HEK293 (cell line): ENCODE measurements around the gene RASAL2.

Experiments used
- CTCF ChIA-PET: fragments of 350-600 bp; formaldehyde crosslinking; extraction: SDS; loops from one replicate; lab custom pipeline; 2021; ENCODE audit warnings: antibody characterized with exemption; lab: Yijun Ruan, JAX
- POLR2A ChIA-PET: fragments of 300-600 bp; formaldehyde crosslinking; extraction: SDS; loops from one replicate; lab custom pipeline; 2020; ENCODE audit warnings: antibody characterized with exemption, inconsistent platforms; lab: Yijun Ruan, JAX
- H3K27ac ChIP-seq: fragments of 200-500 bp; sonication (Bioruptor generic); 2 replicates; pipeline ENCODE4 v1.5.1; 2014; ENCODE audit warnings: low read depth, low read length, control low read depth, inconsistent platforms; ENCODE audit errors: extremely low read depth
- H3K36me3 ChIP-seq, 2 experiments: fragments of 200-500 bp in 1 of 2; sonication (Bioruptor generic) in 1 of 2; 1 replicate in 1 of 2; 2 replicates in 1 of 2; pipeline ENCODE4 v1.5.1; 2014 to 2017; ENCODE audit warnings: inconsistent platforms in 2 of 2, low read length in 2 of 2; ENCODE audit not compliant: control insufficient read depth in 2 of 2, insufficient read depth in 1 of 2
- H3K4me1 ChIP-seq: fragments of 200-500 bp; sonication (Bioruptor generic); 2 replicates; pipeline ENCODE4 v1.5.1; 2014; ENCODE audit warnings: mild to moderate bottlenecking, low read length, inconsistent platforms; ENCODE audit not compliant: control insufficient read depth, insufficient read depth
- H3K4me3 ChIP-seq: 2 replicates; pipeline ENCODE4 v1.5.1; 2011; ENCODE audit warnings: low read depth, mild to moderate bottlenecking, control low read depth, low read length, moderate library complexity
- H3K9me3 ChIP-seq: fragments of 200-500 bp; sonication (Bioruptor generic); 2 replicates; pipeline ENCODE4 v1.5.1; 2014; ENCODE audit warnings: low read depth, low read length, inconsistent platforms; ENCODE audit not compliant: control insufficient read depth, insufficient read depth
- BCL11B ChIP-seq: fragments of 450-650 bp; formaldehyde crosslinking; IDR thresholded peaks from 2 replicates; pipeline ENCODE4 v1.5.1; 2016; ENCODE audit warnings: low read depth, missing biosample characterization, missing genetic modification characterization
- GLI2 ChIP-seq: fragments of 450-650 bp; formaldehyde crosslinking; IDR thresholded peaks from 2 replicates; pipeline ENCODE4; 2017; ENCODE audit warnings: missing biosample characterization, missing genetic modification characterization, low read depth, borderline replicate concordance
- IKZF3 ChIP-seq: fragments of 450-650 bp; IDR thresholded peaks from 2 replicates; pipeline ENCODE4 v1.5.0; 2018; ENCODE audit warnings: missing biosample characterization, mild to moderate bottlenecking, missing genetic modification characterization, moderate library complexity
- SP3 ChIP-seq: fragments of 450-650 bp; formaldehyde crosslinking; IDR thresholded peaks from 2 replicates; pipeline ENCODE4 v1.5.1; 2016; ENCODE audit warnings: missing biosample characterization, missing genetic modification characterization
- YY1 ChIP-seq: fragments of 450-650 bp; formaldehyde crosslinking; IDR thresholded peaks from 2 replicates; pipeline ENCODE4 v1.5.1; 2018; ENCODE audit warnings: missing biosample characterization, missing genetic modification characterization
- ZIC2 ChIP-seq: fragments of 450-650 bp; formaldehyde crosslinking; IDR thresholded peaks from 2 replicates; pipeline ENCODE4 v1.5.1; 2016; ENCODE audit warnings: missing biosample characterization, missing genetic modification characterization
- ZNF10 ChIP-seq: fragments of 450-650 bp; formaldehyde crosslinking; IDR thresholded peaks from 2 replicates; pipeline ENCODE4 v1.5.1; 2017; ENCODE audit warnings: missing biosample characterization, missing genetic modification characterization
- ZNF133 ChIP-seq: fragments of 450-650 bp; formaldehyde crosslinking; IDR thresholded peaks from 2 replicates; pipeline ENCODE4 v1.5.1; 2016; ENCODE audit warnings: missing biosample characterization, missing genetic modification characterization
- ZNF155 ChIP-seq: fragments of 450-650 bp; formaldehyde crosslinking; IDR thresholded peaks from 2 replicates; pipeline ENCODE4 v1.5.1; 2016; ENCODE audit warnings: missing biosample characterization, missing genetic modification characterization
- ZNF157 ChIP-seq: fragments of 450-650 bp; formaldehyde crosslinking; IDR thresholded peaks from 2 replicates; pipeline ENCODE4 v1.5.1; 2016; ENCODE audit warnings: missing biosample characterization, missing genetic modification characterization
- ZNF169 ChIP-seq: fragments of 450-650 bp; formaldehyde crosslinking; IDR thresholded peaks from 2 replicates; pipeline ENCODE4 v1.5.1; 2016; ENCODE audit warnings: missing biosample characterization, missing genetic modification characterization
- ZNF2 ChIP-seq: fragments of 450-650 bp; formaldehyde crosslinking; IDR thresholded peaks from 2 replicates; pipeline ENCODE4 v1.5.1; 2016; ENCODE audit warnings: missing biosample characterization, missing genetic modification characterization
- ZNF23 ChIP-seq: fragments of 450-650 bp; formaldehyde crosslinking; IDR thresholded peaks from 2 replicates; pipeline ENCODE4 v1.5.1; 2016; ENCODE audit warnings: missing biosample characterization, missing genetic modification characterization, borderline replicate concordance
- ZNF324 ChIP-seq: fragments of 450-650 bp; formaldehyde crosslinking; IDR thresholded peaks from 2 replicates; pipeline ENCODE4 v1.5.1; 2016; ENCODE audit warnings: missing biosample characterization, missing genetic modification characterization
- ZNF404 ChIP-seq: fragments of 450-650 bp; formaldehyde crosslinking; IDR thresholded peaks from 2 replicates; pipeline ENCODE4 v1.5.1; 2017; ENCODE audit warnings: missing biosample characterization, missing genetic modification characterization
- ZNF423 ChIP-seq: fragments of 450-650 bp; formaldehyde crosslinking; IDR thresholded peaks from 2 replicates; pipeline ENCODE4 v1.5.1; 2016; ENCODE audit warnings: missing biosample characterization, missing genetic modification characterization
- ZNF529 ChIP-seq: fragments of 450-650 bp; formaldehyde crosslinking; IDR thresholded peaks from 2 replicates; pipeline ENCODE4 v1.5.1; 2017; ENCODE audit warnings: missing genetic modification characterization, missing biosample characterization; ENCODE audit not compliant: insufficient replicate concordance
- ZNF558 ChIP-seq: fragments of 450-650 bp; formaldehyde crosslinking; IDR thresholded peaks from 2 replicates; pipeline ENCODE4 v1.5.1; 2016; ENCODE audit warnings: missing biosample characterization, missing genetic modification characterization
- ZNF677 ChIP-seq: fragments of 450-650 bp; IDR thresholded peaks from 2 replicates; pipeline ENCODE4 v1.5.0; 2018; ENCODE audit warnings: missing biosample characterization, mild to moderate bottlenecking, missing genetic modification characterization, moderate library complexity
- ZNF768 ChIP-seq: fragments of 450-650 bp; formaldehyde crosslinking; IDR thresholded peaks from 2 replicates; pipeline ENCODE4 v1.5.1; 2018; ENCODE audit warnings: missing biosample characterization, mild to moderate bottlenecking, missing genetic modification characterization
- ZSCAN16 ChIP-seq: fragments of 450-650 bp; formaldehyde crosslinking; IDR thresholded peaks from 2 replicates; pipeline ENCODE4 v1.5.1; 2016; ENCODE audit warnings: missing biosample characterization, missing genetic modification characterization
- TF ChIP-seq, protein P1 (sequence below): fragments of 450-650 bp; formaldehyde crosslinking; IDR thresholded peaks from 2 replicates; pipeline ENCODE4 v1.5.1; 2016; ENCODE audit warnings: missing biosample characterization, missing genetic modification characterization
- TF ChIP-seq, protein P2 (sequence below): fragments of 450-650 bp; IDR thresholded peaks from 2 replicates; pipeline ENCODE4 v1.5.1; 2018; ENCODE audit warnings: missing biosample characterization, mild to moderate bottlenecking, missing genetic modification characterization
- TF ChIP-seq, protein P3 (sequence below): fragments of 450-650 bp; formaldehyde crosslinking; IDR thresholded peaks from 2 replicates; pipeline ENCODE4 v1.5.1; 2016; ENCODE audit warnings: missing biosample characterization, missing genetic modification characterization

RASAL2 gene

DNA sequence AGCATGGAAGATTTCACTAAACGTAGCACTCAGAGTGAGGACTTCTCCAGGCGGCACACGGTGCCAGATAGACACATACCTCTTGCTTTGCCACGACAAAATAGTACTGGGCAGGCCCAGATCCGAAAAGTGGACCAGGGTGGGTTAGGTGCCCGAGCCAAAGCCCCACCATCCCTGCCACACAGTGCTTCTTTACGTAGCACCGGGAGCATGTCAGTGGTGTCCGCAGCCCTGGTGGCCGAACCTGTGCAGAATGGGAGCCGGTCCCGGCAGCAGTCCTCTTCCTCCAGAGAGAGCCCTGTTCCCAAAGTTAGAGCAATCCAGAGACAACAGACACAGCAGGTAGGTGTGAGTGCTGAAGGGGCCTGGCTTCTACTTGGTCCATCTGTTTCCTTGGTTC lies 364.3 kb downstream of the RASAL2 start:
- no peak for TF ChIP-seq GLI2
- TF ChIP-seq ZNF529 (tag by site-specific recombination): no peak
- TF ChIP-seq ZNF23 (tag by site-specific recombination): no peak
- TF ChIP-seq ZNF2 (tag by site-specific recombination): no peak
- no peak for TF ChIP-seq IKZF3 (tag by site-specific recombination)
- no peak for TF ChIP-seq ZNF558 (tag by site-specific recombination)
- no peak overlapping the region for H3K27ac ChIP-seq
- no peaks in the 10 kb centered on the region for H3K9me3 ChIP-seq
- no peak overlapping the region for H3K4me3 ChIP-seq
- peaks cover 3 to 12% of the 10 kb centered on the region in 2 experiments; a peak in 2 of 3 replicates for H3K36me3 ChIP-seq
- no peaks in the 10 kb centered on the region for H3K4me1 ChIP-seq
- POLR2A ChIA-PET: no interaction called here
- CTCF ChIA-PET: interaction anchor here (0.6 kb wide), 2 partner anchors 44 to 46 kb away, joined by 3 to 5 read pairs; no protein-coding TSS in a partner anchor

DNA sequence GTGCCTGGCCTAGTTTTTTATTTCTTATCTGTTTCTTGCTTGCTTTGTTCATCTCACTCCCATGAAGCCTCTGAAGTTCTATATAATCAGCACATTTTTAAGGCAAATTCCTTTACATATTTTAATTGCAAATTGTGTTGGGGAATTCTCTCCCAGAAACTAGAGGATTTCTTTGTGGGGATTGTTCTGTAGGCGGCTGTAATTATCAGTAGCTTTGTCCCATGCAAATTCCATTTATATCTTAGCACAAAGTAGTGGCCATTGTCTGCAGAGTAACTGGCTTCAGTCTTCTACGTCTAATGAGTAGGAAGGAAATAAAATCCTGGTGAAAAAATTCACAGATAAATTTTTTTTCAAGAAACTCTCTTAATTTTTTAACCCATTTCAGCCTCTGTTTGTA lies 367.2 kb downstream of the RASAL2 start:
- Histone ChIP-seq H3K36me3 (peaks cover 0 to 14% of the 10 kb centered on the region in 2 experiments; a peak in 1 of 3 replicates), H3K9me3 (no peaks in the 10 kb centered on the region), H3K27ac (no peak overlapping the region), H3K4me1 (no peaks in the 10 kb centered on the region), H3K4me3 (no peak overlapping the region)
- POLR2A ChIA-PET: no interaction called here
- CTCF ChIA-PET: interaction anchor here (0.7 kb wide), 1 partner anchor 89 kb away, joined by 4 read pairs; no protein-coding TSS in a partner anchor
- no peak for TF ChIP-seq ZNF157 (tag by site-specific recombination)
- TF ChIP-seq YY1 (tag by site-specific recombination): no peak
- no peak for TF ChIP-seq ZNF677
- TF ChIP-seq ZNF10 (tag by site-specific recombination): no peak

DNA sequence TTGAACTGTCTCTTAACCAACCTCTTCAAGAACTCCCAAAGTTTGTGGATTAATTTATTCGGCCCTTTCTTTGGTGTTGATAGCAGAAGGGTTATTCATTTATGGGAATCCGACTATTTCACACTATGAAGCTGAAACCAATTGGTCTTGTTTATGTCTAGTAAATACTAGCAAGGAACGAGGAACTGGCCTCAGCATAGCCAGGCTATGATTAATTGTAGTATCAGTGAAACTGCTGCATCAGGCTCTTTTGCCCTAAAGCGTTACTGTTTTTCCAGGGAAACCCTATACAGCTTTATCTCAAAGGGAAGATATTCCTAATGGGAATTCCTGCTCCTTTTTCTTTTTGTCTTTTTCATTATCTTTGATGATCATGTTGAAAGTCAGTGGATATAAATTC lies 367.8 kb downstream of the RASAL2 start:
- Histone ChIP-seq H3K9me3 (no peaks in the 10 kb centered on the region), H3K4me3 (no peak overlapping the region), H3K36me3 (peaks cover 0 to 20% of the 10 kb centered on the region in 2 experiments; a peak in 1 of 3 replicates), H3K4me1 (no peaks in the 10 kb centered on the region), H3K27ac (no peak overlapping the region)
- ChIA-PET POLR2A (no interaction called here), CTCF (interaction anchor here (1.1 kb wide), 1 partner anchor 40 kb away, joined by 3 read pairs; no protein-coding TSS in a partner anchor)
- TF ChIP-seq, protein P1, sequence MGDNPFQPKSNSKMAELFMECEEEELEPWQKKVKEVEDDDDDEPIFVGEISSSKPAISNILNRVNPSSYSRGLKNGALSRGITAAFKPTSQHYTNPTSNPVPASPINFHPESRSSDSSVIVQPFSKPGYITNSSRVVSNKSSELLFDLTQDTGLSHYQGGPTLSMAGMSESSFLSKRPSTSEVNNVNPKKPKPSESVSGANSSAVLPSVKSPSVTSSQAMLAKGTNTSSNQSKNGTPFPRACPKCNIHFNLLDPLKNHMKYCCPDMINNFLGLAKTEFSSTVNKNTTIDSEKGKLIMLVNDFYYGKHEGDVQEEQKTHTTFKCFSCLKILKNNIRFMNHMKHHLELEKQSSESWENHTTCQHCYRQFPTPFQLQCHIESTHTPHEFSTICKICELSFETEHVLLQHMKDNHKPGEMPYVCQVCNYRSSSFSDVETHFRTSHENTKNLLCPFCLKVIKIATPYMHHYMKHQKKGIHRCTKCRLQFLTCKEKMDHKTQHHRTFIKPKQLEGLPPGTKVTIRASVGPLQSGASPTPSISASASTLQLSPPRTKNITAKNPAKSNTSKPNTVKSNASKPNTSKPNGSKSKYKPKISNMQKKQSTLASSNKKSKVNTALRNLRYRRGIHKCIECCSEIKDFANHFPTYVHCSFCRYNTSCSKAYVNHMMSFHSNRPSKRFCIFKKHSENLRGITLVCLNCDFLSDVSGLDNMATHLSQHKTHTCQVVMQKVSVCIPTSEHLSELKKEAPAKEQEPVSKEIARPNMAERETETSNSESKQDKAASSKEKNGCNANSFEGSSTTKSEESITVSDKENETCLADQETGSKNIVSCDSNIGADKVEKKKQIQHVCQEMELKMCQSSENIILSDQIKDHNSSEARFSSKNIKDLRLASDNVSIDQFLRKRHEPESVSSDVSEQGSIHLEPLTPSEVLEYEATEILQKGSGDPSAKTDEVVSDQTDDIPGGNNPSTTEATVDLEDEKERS (tag by site-specific recombination): no peak
- TF ChIP-seq ZNF155 (no peak), SP3 (tag by site-specific recombination) (no peak), ZNF169 (tag by site-specific recombination) (no peak)

DNA sequence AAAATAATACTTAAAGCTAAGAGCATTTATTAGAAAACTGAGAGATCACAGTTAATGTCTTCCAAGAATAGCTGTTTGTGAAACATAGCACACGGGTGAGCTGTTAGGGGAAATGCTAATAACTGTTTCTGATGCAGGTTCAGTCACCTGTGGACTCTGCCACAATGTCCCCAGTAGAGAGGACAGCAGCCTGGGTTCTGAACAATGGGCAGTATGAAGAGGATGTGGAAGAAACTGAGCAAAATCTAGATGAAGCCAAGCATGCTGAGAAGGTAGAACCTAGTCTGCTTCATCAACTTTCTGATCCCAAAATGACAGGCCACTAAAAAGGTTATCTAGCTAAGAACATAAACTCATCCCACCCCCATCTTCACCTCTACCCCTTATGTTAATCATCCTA lies 370.2 kb downstream of the RASAL2 start:
- no peak overlapping the region for H3K27ac ChIP-seq
- POLR2A ChIA-PET: no interaction called here
- peaks cover 0 to 16% of the 10 kb centered on the region in 2 experiments; a peak in 1 of 3 replicates for H3K36me3 ChIP-seq
- no peaks in the 10 kb centered on the region for H3K9me3 ChIP-seq
- CTCF ChIA-PET: interaction anchor here (0.8 to 2.6 kb wide), 3 partner anchors 29 to 432 kb away, joined by 3 to 19 read pairs (median 3); no protein-coding TSS in a partner anchor
- no peak overlapping the region for H3K4me3 ChIP-seq
- no peaks in the 10 kb centered on the region for H3K4me1 ChIP-seq
- TF ChIP-seq ZNF133 (tag by site-specific recombination): no peak
- TF ChIP-seq, protein P2, sequence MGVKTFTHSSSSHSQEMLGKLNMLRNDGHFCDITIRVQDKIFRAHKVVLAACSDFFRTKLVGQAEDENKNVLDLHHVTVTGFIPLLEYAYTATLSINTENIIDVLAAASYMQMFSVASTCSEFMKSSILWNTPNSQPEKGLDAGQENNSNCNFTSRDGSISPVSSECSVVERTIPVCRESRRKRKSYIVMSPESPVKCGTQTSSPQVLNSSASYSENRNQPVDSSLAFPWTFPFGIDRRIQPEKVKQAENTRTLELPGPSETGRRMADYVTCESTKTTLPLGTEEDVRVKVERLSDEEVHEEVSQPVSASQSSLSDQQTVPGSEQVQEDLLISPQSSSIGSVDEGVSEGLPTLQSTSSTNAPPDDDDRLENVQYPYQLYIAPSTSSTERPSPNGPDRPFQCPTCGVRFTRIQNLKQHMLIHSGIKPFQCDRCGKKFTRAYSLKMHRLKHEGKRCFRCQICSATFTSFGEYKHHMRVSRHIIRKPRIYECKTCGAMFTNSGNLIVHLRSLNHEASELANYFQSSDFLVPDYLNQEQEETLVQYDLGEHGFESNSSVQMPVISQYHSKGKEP (tag by site-specific recombination): no peak
- TF ChIP-seq ZSCAN16 (tag by site-specific recombination): no peak
- no peak for TF ChIP-seq ZNF404 (tag by site-specific recombination)
- no peak for TF ChIP-seq ZIC2 (tag by site-specific recombination)
- TF ChIP-seq BCL11B (tag by site-specific recombination): no peak
- no peak for TF ChIP-seq ZNF324 (tag by site-specific recombination)
- TF ChIP-seq, protein P3, sequence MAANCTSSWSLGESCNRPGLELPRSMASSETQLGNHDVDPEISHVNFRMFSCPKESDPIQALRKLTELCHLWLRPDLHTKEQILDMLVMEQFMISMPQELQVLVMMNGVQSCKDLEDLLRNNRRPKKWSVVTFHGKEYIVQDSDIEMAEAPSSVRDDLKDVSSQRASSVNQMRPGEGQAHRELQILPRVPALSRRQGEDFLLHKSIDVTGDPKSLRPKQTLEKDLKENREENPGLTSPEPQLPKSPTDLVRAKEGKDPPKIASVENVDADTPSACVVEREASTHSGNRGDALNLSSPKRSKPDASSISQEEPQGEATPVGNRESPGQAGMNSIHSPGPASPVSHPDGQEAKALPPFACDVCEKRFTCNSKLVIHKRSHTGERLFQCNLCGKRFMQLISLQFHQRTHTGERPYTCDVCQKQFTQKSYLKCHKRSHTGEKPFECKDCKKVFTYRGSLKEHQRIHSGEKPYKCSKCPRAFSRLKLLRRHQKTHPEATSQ: no peak
- no peak for TF ChIP-seq ZNF423
- no peak for TF ChIP-seq ZNF768
